HG03280 (cell line): ENCODE data around the gene NAIF1.
"Not testable (repeated sequence)": the region's sequence is repeated elsewhere in the genome, so short reads cannot be mapped to it uniquely, and the experiment has no call there.

Experiments used
- ATAC-seq: cut with Tn5 transposase; IDR thresholded peaks from one replicate; pipeline ENCODE4 v1.9.1; 2021; ENCODE audit warnings: mild to moderate bottlenecking, moderate library complexity; ENCODE audit not compliant: unreplicated experiment

Gene NAIF1

DNA sequence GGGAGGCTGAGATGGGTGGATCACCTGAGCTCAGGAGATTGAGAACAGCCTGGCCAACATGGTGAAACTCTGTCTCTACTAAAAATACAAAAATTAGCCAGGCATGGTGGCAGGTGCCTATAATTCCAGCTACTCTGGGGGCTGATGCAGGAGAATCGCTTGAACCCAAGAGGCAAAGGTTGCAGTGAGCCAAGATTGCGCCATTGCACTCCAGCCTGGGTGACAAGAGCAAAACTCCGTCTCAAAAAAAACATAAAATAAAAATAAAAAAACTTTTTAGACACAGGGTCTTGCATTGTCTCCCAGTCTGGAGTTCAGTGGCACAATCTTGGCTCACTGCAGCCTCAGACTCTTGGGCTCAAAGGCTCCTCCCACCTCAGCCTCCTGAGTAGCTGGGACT lies 30.6 kb downstream of the NAIF1 start:
- not testable (repeated sequence) for ATAC-seq

DNA sequence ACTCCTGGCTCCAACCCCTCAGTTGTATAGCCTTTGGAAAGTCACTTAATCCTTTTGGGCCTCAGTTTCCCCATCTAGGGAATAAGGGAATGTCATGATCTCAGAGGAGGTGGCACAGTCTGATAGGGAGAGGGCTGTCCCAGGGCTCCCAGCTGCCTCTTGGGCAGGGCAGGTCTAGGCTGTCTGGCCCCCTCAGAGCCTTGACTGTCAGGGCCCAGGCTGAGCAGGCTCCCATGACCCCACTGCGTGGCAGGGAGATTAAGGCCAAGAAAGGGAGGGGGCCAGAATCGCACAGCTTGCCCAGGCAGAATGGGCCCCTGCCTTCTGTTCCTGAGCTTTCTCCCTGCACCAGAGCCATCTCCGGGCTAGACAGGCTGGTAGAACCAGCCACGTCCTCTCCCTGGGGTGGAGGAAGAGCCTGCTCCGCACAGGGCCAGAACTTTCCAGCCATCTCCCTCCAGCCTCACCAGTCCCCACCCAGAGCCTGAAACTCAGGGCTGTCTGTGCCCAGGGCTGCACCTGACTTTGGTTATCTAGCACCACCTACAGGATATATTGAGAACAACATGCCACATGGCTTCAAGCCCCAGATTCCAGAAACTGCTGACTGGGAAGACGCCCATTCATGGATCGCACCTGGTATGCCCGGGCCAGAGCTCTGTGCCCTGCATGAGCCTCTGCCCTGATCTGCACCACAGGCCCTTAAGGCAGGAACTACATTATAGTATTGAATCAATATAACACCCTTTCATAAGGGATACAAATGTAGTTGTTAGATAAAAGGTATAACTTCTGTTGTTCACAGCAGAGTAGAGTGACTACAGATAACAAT lies 32.1 kb downstream of the NAIF1 start:
- peak; percentile 48 for ATAC-seq

DNA sequence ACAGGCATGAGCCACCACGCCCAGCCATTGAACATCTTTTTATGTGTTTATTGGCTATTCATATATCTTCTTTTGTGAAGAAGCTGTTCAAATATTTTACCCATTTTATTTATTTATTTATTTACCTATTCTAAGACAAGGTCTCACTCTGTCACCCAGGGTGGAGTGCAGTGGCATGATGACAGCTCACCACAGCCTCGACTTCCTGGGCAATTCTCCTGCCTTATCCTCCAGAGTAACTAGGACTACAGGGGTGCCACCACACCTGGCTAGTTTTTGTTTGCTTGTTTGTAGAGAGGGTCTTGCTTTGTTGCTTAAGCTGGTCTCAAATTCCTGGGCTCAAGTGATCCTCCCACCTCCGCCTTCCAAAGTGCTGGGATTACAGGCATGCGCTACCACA lies 33.5 kb downstream of the NAIF1 start:
- no peak for ATAC-seq

DNA sequence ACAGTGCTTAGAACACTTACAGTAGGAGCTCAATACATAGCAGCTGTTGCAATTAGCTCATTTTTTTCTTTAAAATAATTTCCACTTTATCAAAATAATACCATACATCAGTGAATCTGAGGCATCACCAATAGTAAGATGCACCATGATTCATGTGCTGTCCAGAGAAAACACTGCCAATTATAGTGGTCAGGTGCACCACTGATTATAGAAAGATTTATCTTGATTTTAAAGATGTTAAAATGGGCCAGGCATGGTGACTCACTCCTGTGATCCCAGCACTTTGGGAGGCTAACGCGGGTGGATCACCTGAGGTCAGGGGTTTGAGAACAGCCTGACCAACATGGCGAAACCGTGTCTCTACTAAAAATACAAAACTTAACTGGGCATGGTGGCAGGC lies 39.4 kb downstream of the NAIF1 start:
- no peak for ATAC-seq

DNA sequence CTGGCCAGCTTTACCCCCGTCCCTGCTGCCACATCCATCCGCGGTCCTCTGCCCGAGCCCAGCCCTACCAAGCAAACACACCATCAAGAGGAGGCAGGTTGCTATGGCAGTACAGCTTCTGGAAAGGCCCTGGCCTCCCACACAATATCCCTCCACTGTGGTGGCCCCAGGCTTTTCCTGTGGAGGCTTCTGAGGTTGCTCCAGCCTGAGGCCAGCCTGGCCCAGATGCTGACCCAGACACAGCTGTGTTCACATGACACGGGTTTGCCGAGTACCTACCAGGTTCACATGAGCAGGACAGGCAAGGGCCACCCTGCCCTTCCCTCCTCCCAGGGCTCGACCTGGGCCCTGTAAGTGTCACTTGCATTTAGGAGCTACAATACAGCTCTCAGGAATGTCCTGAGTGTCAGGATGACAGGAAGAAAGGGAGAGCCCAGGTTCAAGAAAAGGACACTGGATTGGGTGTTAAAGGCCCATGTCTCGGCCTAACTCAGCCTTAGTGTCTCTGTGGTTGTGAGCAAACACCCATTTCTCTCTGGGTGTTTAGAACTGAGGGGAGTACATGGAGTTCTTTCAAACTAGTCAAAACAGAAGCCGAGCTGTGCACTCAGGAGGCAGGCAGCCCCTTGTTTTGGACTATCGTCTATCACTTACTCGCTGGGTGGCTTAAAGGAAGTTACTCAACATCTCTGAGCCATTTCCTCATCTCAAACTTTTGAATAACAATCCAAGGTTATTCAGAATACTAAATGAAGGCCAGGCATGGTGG lies 40.2 kb downstream of the NAIF1 start:
- no peak for ATAC-seq

DNA sequence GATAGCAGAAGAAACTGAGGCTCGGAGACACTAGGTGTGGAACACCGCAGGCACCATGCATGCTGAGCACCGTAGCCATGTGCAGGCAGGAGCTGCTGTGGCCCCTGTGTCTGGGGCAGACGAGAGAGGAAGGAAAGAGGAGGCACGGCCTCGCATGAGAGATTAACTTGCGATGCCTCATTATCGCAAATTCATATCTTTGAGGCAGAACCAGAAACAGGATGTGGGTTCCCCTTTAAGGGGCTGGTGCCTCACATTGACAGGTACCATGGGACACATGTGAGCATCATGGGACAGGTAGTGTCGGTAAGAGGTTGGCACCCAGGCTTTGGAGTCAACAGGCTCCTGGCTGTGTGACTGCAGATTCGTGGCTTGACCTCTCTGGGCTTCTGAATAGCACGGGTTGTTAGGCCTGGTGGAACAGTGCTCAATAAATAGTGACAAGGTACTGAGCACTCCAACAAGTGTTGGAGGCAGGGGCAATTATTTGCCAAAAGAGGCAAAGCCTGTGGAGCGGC lies 40.8 kb downstream of the NAIF1 start:
- ATAC-seq: no peak

DNA sequence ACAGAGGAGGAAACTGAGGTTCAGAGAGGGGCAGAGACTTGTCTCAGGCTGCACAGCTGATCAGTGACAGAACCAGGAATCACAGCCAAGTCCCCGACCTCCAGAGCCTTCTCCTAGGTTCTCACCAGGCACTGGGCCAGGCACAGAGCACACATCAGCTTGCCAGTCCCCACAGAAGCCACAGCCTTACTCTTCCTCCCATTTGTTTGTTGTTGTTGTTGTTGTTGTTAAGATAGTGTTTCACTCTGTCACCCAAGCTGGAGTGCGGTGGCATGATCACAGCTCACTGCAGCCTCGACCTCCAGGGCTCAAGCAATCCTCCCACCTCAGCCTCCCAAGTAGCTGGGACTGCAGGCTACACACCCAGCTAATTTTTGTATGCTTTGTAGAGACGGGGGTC lies 41.4 kb downstream of the NAIF1 start:
- ATAC-seq: no peak

DNA sequence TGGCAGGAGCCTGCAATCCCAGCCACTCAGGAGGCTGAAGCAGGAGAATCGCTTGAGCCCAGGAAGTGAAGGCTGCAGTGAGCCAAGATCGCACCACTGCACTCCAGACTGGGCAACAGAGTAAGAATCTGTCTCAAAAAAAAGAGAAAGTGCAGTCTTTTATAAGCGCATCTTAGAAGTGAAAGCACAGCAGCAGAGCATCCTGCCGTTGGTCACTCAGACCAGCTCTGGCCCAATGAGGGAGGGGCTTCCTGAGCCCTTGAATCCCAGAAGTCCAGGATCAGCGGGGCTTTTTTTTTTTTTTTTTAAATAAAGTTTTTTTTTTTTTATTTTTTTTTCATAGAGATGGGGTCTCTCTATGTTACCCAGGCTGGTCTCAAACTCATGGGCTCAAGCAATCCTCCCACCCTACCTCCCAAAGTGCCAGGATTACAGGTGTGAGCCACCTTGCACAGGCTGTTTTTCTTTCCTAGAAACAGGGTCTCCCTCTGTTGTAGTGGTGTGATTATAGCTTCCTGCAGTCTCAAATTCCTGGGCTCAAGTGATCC lies 42.3 kb downstream of the NAIF1 start:
- no peak for ATAC-seq

DNA sequence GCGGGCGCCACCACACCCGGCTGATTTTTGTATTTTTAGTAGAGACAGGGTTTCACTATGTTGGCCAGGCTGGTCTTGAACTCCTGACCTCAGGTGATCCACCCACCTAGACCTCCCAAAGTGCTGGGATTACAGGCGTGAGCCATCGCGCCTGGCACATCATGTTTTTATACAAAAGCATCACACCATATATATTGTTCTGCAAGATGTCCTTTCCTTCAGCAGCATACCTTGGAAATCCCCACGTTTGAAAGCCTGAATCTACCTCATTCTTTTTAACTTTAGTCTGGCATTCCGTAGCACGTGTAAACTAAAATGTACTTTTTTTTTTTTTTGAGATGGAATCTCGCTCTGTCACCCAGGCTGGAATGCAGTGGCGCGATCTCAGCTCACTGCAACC lies 43.4 kb downstream of the NAIF1 start:
- not testable (repeated sequence) for ATAC-seq

DNA sequence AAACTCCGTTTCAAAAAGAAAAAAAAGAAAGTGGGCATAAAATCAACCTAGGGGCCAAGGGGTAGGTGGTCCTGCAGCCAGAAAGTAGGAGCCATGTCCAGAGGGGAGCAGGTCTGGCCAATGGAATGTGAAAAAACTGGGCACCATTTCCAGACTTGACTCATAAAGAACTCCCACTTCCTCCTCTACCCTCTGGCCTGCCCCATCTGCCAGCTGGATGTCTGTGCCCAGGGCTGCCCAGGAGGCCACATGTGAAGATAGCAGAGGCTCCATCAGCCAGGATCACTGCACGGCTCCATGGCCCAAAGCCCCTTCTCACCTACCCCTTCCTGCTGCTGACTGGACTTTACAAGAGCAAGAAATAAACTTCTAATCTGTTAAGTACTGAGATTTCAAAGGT lies 44.2 kb downstream of the NAIF1 start:
- no peak for ATAC-seq

DNA sequence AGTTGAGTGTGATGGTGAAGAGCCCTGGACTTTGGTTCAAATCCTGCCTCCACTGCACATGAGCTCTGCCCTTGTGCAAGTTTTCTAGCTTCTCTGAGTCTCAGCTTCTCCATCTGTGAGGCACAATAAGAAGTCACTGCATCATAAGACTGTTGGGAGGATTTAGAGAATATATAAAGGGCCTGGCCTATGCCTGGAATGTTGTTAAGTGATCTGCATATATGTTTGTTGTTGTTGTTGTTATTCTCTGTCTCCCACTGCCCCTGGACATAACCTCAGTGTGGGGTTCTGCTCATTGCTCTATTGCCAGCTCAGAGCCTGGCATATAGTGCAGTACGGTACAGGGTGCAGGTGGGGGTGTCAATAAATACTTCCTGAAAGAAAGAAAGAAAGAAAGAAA lies 46.0 kb downstream of the NAIF1 start:
- no peak for ATAC-seq

DNA sequence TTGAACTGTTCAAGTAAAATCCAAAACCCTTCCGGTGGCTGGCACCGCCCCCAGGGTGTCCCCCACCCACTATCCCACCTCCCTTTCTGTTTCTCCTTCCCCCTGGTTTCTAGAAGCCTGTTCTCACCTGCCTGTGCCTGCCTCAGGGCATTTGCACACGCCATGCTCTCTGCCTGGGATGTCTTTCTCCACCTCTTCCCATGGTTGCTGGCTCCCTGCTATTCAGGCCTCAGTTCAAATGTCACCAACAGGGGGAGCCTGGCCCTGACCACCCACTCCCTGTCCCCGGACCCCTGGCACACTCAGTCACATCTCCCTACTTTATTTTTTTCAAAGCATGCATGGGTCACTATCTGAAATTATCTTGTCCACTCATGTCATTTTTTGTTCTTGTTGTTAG lies 46.4 kb downstream of the NAIF1 start:
- ATAC-seq: no peak

DNA sequence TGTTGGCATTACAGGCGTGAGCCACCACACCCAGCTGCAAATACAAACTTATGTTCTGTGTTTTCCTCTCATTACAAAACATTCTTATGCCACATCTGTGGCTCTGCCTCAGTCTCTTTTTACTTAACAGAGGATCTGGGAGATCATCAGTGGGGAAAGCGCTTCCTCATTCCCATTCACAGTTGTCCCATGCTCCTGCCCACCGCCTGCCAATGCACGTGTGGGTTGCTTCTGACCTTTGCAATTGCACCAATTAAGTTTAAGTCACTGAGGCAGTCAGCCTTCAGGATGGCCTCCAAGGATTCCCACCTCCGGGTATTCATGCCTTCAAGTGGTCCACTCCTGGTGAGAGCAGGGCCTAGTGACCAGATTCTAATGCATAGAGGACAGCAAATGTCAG lies 51.4 kb downstream of the NAIF1 start:
- no peak for ATAC-seq
